Tibial artery (tissue), 4 donors: ENCODE results near the gene TMEM132C.

Experiments used
- DNase-seq, 2 donors: peaks; one replicate each; pipeline ENCODE4 v3.0.0-alpha.2; 2019
- H3K27ac ChIP-seq, 2 donors: fragments of 200-600 bp; sonication (generic) in 1 of 2; 1 replicate in 1 of 2; 2 replicates in 1 of 2; pipeline ENCODE4 v1.5.1; 2018 to 2019; ENCODE audit warnings: mild to moderate bottlenecking in 1 of 2
- H3K27me3 ChIP-seq, 2 donors: fragments of 200-600 bp; sonication (generic) in 1 of 2; one replicate each; pipeline versions ENCODE4 v1.5.1 to v1.6.0; 2016 to 2019
- H3K36me3 ChIP-seq, 3 donors: fragments of 200-600 bp; sonication (generic) in 2 of 3; one replicate each; pipeline ENCODE4 v1.5.1; 2016 to 2019; ENCODE audit warnings: mild to moderate bottlenecking in 2 of 3
- H3K4me1 ChIP-seq, 4 donors: fragments of 200-600 bp; sonication (generic) in 2 of 4; 1 replicate in 3 of 4; 2 replicates in 1 of 4; pipeline ENCODE4 v1.5.1; 2016 to 2019
- H3K4me3 ChIP-seq, 2 donors: fragments of 200-600 bp; sonication (generic) in 1 of 2; 1 replicate in 1 of 2; 2 replicates in 1 of 2; pipeline ENCODE4 v1.5.1; 2018 to 2019; ENCODE audit warnings: mild to moderate bottlenecking in 2 of 2
- H3K9me3 ChIP-seq, 3 donors: fragments of 200-600 bp; sonication (generic) in 1 of 3; one replicate each; pipeline ENCODE4 v1.5.1; 2016 to 2019
- intact Hi-C: fragments of 100-400 bp; cut with DNase I; formaldehyde crosslinking; loops from one replicate; pipeline ENCODE4 v1.15.0; 2023; ENCODE audit warnings: low total_unique reads
- TF ChIP-seq, protein P1 (sequence below), 2 experiments: fragments of 200-600 bp in 1 of 2; fragments of 450-650 bp in 1 of 2; IDR thresholded peaks; one replicate each; pipeline ENCODE4 v1.5.1; 2017 to 2019; ENCODE audit warnings: antibody characterized with exemption in 2 of 2, mild to moderate bottlenecking in 1 of 2, moderate library complexity in 1 of 2

The TMEM132C gene

GRCh38 chr12:128743916-128744315 is 476.9 kb downstream of the TMEM132C start:
- H3K27ac ChIP-seq, result no peak overlapping the region
- peaks cover 0 to 4% (median 0%) of the 10 kb centered on the region in 3 donors for H3K9me3 ChIP-seq
- intact Hi-C loops, result no loop called here
- H3K27me3 ChIP-seq, result peaks cover 0 to 10% of the 10 kb centered on the region in 2 donors
- TF ChIP-seq, protein P1, sequence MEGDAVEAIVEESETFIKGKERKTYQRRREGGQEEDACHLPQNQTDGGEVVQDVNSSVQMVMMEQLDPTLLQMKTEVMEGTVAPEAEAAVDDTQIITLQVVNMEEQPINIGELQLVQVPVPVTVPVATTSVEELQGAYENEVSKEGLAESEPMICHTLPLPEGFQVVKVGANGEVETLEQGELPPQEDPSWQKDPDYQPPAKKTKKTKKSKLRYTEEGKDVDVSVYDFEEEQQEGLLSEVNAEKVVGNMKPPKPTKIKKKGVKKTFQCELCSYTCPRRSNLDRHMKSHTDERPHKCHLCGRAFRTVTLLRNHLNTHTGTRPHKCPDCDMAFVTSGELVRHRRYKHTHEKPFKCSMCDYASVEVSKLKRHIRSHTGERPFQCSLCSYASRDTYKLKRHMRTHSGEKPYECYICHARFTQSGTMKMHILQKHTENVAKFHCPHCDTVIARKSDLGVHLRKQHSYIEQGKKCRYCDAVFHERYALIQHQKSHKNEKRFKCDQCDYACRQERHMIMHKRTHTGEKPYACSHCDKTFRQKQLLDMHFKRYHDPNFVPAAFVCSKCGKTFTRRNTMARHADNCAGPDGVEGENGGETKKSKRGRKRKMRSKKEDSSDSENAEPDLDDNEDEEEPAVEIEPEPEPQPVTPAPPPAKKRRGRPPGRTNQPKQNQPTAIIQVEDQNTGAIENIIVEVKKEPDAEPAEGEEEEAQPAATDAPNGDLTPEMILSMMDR (IDR thresholded peaks at IDR 0.05), result no peak
- no peaks in the 10 kb centered on the region for H3K36me3 ChIP-seq
- H3K4me1 ChIP-seq, result no peaks in the 10 kb centered on the region
- no peak overlapping the region for H3K4me3 ChIP-seq
- DNase-seq, result no peak

- TF ChIP-seq, protein P1 (IDR thresholded peaks at IDR 0.05), result no peak
- no peak for DNase-seq
Observed at GRCh38 chr12:128745772-128746689, 479.1 kb downstream of the TMEM132C start.

DNA sequence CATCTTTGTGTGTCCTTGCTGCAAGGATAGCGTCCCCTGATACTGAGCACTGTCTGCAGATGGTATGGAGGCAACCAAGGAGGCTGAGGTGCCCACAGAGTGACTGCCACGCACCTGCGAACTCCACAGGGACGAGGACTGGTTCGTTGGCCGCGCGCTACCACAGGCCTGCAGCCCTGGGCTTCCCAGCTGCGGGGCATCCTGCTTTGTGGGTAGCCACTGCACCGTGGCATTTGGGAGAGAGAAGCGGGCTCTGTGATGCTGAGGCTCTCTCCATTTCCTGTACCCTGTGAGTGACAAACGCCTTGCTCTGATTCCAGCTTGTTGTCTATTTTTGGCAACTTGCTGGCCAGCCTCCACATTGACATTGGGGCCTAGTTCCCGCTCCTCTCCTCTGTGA is 480.5 kb downstream of the TMEM132C start:
- intact Hi-C loops, result no loop called here
- Histone ChIP-seq H3K27me3 (peaks cover 0 to 9% of the 10 kb centered on the region in 2 donors), H3K27ac (no peak overlapping the region), H3K9me3 (no peaks in the 10 kb centered on the region), H3K4me3 (no peak overlapping the region), H3K4me1 (no peaks in the 10 kb centered on the region), H3K36me3 (no peaks in the 10 kb centered on the region)
- no peak for DNase-seq
- TF ChIP-seq, protein P1 (IDR thresholded peaks at IDR 0.05), result no peak

More at GRCh38 chr12:128745772-128746689, 479.1 kb downstream of the TMEM132C start:
- no peaks in the 10 kb centered on the region for H3K36me3 ChIP-seq
- H3K27me3 ChIP-seq, result peaks cover 0 to 10% of the 10 kb centered on the region in 2 donors
- H3K4me1 ChIP-seq, result no peaks in the 10 kb centered on the region
- H3K4me3 ChIP-seq, result no peak overlapping the region
- H3K9me3 ChIP-seq, result no peaks in the 10 kb centered on the region
- intact Hi-C loops, result no loop called here
- no peak overlapping the region for H3K27ac ChIP-seq

DNA sequence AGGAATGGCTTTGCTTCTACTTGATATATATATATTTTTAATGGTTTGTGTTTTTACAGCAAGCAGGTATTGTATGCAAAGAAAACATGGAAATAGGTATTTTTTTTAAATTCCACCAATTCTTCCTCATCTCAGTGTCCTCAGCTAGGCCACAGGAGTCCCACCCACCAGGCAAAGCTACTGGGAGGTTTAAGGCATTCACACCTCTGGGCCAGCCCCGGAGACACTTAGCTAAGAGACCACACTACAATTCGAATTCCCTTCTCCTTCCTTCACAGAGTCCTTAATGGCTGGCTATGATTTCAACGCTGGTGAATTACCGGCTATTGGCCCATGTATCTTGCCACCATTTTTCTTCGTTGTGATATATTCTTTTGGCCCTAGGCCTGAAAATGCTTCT is 485.4 kb downstream of the TMEM132C start:
- Histone ChIP-seq H3K4me3 (no peak overlapping the region), H3K4me1 (no peaks in the 10 kb centered on the region), H3K27me3 (peaks cover 0 to under 1% of the 10 kb centered on the region in 2 donors), H3K36me3 (no peaks in the 10 kb centered on the region), H3K27ac (no peak overlapping the region), H3K9me3 (no peaks in the 10 kb centered on the region)
- intact Hi-C loops, result no loop called here
- TF ChIP-seq, protein P1 (IDR thresholded peaks at IDR 0.05), result no peak
- no peak for DNase-seq

DNA sequence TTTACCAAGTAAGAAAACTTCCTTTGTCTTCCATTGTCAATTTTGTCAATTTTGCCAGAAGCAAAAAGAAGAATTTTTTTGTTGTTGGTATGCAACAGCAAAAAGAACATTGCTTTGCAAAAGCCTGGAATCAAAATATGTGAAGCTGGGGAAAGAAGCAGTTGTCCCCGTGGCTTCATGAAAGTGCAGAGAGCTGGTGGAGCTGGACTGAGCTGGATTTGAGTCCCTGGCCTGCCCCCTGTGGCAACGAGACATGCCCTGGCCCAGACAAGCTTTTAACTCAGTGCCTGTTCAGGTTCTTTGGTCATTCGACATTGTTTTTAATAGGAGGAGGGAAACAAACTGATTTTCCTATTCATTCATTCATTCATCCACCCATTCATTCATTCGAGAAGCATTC is 486.5 kb downstream of the TMEM132C start:
- intact Hi-C loops, result no loop called here
- Histone ChIP-seq H3K36me3 (no peaks in the 10 kb centered on the region), H3K4me3 (no peak overlapping the region), H3K27ac (no peak overlapping the region), H3K9me3 (no peaks in the 10 kb centered on the region), H3K4me1 (no peaks in the 10 kb centered on the region), H3K27me3 (no peaks in the 10 kb centered on the region)
- TF ChIP-seq, protein P1 (IDR thresholded peaks at IDR 0.05), result no peak
- DNase-seq, result no peak
